K562 (cell line): Measurements from ENCODE around the gene NUMB. TPM values are rescaled to one million over a fixed set of nuclear protein-coding genes. Genes with fewer than 3 reads are reported as not detected.

ENCODE experiments used
- ATAC-seq: fragments of 200-7000 bp; cut with Tn5 transposase; 3 replicates; pipeline ENCODE4 v1.9.1; 2020; ENCODE audit warnings: moderate library complexity
- BruUV-seq: library from RNA; stranded (reverse); fragments of 400-500 nt; replicated peaks from 2 replicates; lab custom pipeline; 2021; lab: Mats Ljungman, UMichigan
- CTCF ChIA-PET: fragments of 300-600 bp; formaldehyde crosslinking; extraction: SDS; loops from one replicate; lab custom pipeline; 2021; ENCODE audit warnings: low intra/inter-chr PET ratio; lab: Yijun Ruan, JAX
- POLR2A ChIA-PET: fragments of 300-600, 350-650 bp; sonication (Branson Sonifier 250); formaldehyde crosslinking; extraction: SDS; loops from one replicate; lab custom pipeline; 2021; ENCODE audit warnings: antibody characterized with exemption, inconsistent platforms; lab: Yijun Ruan, JAX
- DNase-seq, 4 experiments: peaks; one replicate each; pipeline versions ENCODE4 v3.0.0 to v3.0.0-alpha.2; 2011 to 2018; ENCODE audit warnings: low spot score in 3 of 4, mixed read lengths in 3 of 4; ENCODE audit errors: extremely low read depth in 1 of 4
- FAIRE-seq: peaks from 2 replicates; lab custom pipeline; 2011; peaks lifted over from hg19 to GRCh38; lab: Jason Lieb, UNC
- H2AFZ ChIP-seq: 2 replicates; pipeline ENCODE4 v1.6.0; 2011; ENCODE audit warnings: low read depth, low read length, control low read depth, inconsistent platforms
- H3K27ac ChIP-seq: fragments of 200-600 bp; 3 replicates; pipeline ENCODE4 v1.8.0; 2011; ENCODE audit warnings: low read depth, mild to moderate bottlenecking, control low read depth, inconsistent platforms, low read length, moderate library complexity, mixed read lengths; ENCODE audit errors: extremely low read depth
- H3K27me3 ChIP-seq, 2 experiments: fragments of 300-600 bp in 1 of 2; 2 replicates in 1 of 2; 3 replicates in 1 of 2; pipeline versions ENCODE4 v1.6.0 to v1.8.0; 2011; ENCODE audit warnings: inconsistent platforms in 2 of 2, low read length in 2 of 2, mild to moderate bottlenecking in 1 of 2, mixed read lengths in 1 of 2, moderate library complexity in 1 of 2; ENCODE audit not compliant: control insufficient read depth in 2 of 2, insufficient read depth in 2 of 2
- H3K36me3 ChIP-seq: fragments of 300-600 bp; 3 replicates; pipeline ENCODE4 v1.8.0; 2011; ENCODE audit warnings: mild to moderate bottlenecking, low read length, inconsistent platforms; ENCODE audit not compliant: control insufficient read depth, insufficient read depth
- H3K4me1 ChIP-seq, 2 experiments: fragments of 200-600 bp in 1 of 2; replicated peaks in 1 of 2; 2 replicates in 1 of 2; 3 replicates in 1 of 2; pipeline versions ENCODE4 v1.5.1 to v1.8.0; 2011; ENCODE audit warnings: inconsistent platforms in 2 of 2, low read length in 2 of 2, mild to moderate bottlenecking in 1 of 2, mixed read lengths in 1 of 2, moderate library complexity in 1 of 2; ENCODE audit not compliant: control insufficient read depth in 2 of 2, insufficient read depth in 2 of 2
- H3K4me2 ChIP-seq: 2 replicates; pipeline ENCODE4 v1.6.1; 2011; ENCODE audit warnings: low read length, control low read depth, inconsistent platforms, mixed read lengths; ENCODE audit not compliant: insufficient read depth
- H3K4me3 ChIP-seq: fragments of 200-600 bp; sonication (generic), shearing (Covaris generic); 2 replicates; pipeline ENCODE4 v1.5.1; 2016; ENCODE audit warnings: control low read depth, inconsistent platforms
- H3K79me2 ChIP-seq: fragments of 200-600 bp; 3 replicates; pipeline ENCODE4 v1.8.0; 2011; ENCODE audit warnings: low read length, inconsistent platforms; ENCODE audit not compliant: control insufficient read depth, insufficient read depth
- H3K9ac ChIP-seq, 2 experiments: 2 replicates each; pipeline versions ENCODE4 v1.6.0 to v1.6.1; 2011; ENCODE audit warnings: low read depth in 2 of 2, low read length in 2 of 2, control low read depth in 1 of 2, inconsistent platforms in 1 of 2, mild to moderate bottlenecking in 1 of 2, mixed read lengths in 1 of 2; ENCODE audit not compliant: insufficient read depth in 1 of 2
- H3K9me1 ChIP-seq: one replicate; pipeline ENCODE4 v1.6.0; 2011; ENCODE audit warnings: inconsistent platforms, mild to moderate bottlenecking, low read length, moderate library complexity; ENCODE audit not compliant: control insufficient read depth, insufficient read depth
- H3K9me3 ChIP-seq: replicated peaks from 2 replicates; pipeline ENCODE4 v1.5.1; 2011; ENCODE audit warnings: low read depth, low read length, inconsistent platforms; ENCODE audit not compliant: control insufficient read depth, insufficient read depth
- H4K20me1 ChIP-seq: replicated peaks from 2 replicates; pipeline ENCODE4 v1.6.1; 2011; ENCODE audit warnings: low read length, inconsistent platforms, mixed read lengths; ENCODE audit not compliant: control insufficient read depth, insufficient read depth
- ARID2 ChIP-seq: fragments of 450-650 bp; IDR thresholded peaks from 2 replicates; pipeline ENCODE4 v1.6.1; 2017; ENCODE audit warnings: antibody characterized with exemption, mild to moderate bottlenecking
- GABPB2 ChIP-seq: fragments of 250-450 bp; sonication (Bioruptor Pico); conservative IDR thresholded peaks from 2 replicates; pipeline ENCODE4 v1.5.1; 2021; ENCODE audit warnings: mild to moderate bottlenecking
- L3MBTL2 ChIP-seq: fragments of 450-650 bp; IDR thresholded peaks from 2 replicates; pipeline ENCODE4 v1.6.1; 2016; ENCODE audit warnings: mild to moderate bottlenecking, moderate library complexity
- MEIS2 ChIP-seq: fragments of 450-650 bp; IDR thresholded peaks from 2 replicates; pipeline ENCODE4 v1.6.1; 2014; ENCODE audit warnings: mild to moderate bottlenecking; ENCODE audit not compliant: partially characterized antibody
- PCBP2 ChIP-seq: fragments of 200-400 bp; formaldehyde crosslinking; IDR thresholded peaks from 2 replicates; pipeline ENCODE4 v1.6.1; 2018; ENCODE audit warnings: low read length, low read depth, mild to moderate bottlenecking, moderate library complexity; ENCODE audit not compliant: poor library complexity, severe bottlenecking
- TEAD4 ChIP-seq, 2 experiments: sonication (generic) in 1 of 2; formaldehyde crosslinking in 1 of 2; IDR thresholded peaks; 2 replicates each; pipeline versions ENCODE4 v1.6.1 to v1.8.0; 2012 to 2022; ENCODE audit warnings: borderline replicate concordance in 1 of 2, inconsistent platforms in 1 of 2, low read length in 1 of 2, mild to moderate bottlenecking in 1 of 2, missing genetic modification reagents in 1 of 2
- YY1 ChIP-seq, 3 experiments: IDR thresholded peaks; 2 replicates each; pipeline ENCODE4 v1.6.1; 2011; ENCODE audit warnings: low read length in 2 of 3, mild to moderate bottlenecking in 2 of 3, moderate library complexity in 2 of 3, borderline replicate concordance in 1 of 3, control low read depth in 1 of 3, low read depth in 1 of 3; ENCODE audit not compliant: insufficient read depth in 3 of 3, insufficient replicate concordance in 2 of 3, control insufficient read depth in 1 of 3, insufficient read length in 1 of 3; ENCODE audit errors: extremely low read depth in 1 of 3
- ZBTB7A ChIP-seq: IDR thresholded peaks from 2 replicates; pipeline ENCODE4 v1.6.1; 2011; ENCODE audit warnings: low read depth, mild to moderate bottlenecking, low read length, moderate library complexity, borderline replicate concordance; ENCODE audit not compliant: control insufficient read depth
- ZNF512 ChIP-seq: IDR thresholded peaks from 2 replicates; pipeline ENCODE4 v1.6.1; 2016; ENCODE audit warnings: missing genetic modification characterization, missing compliant biosample characterization
- WGBS: fragments of 100-300 bp; shearing (Covaris generic); methylation state at CpG from one replicate; pipeline ENCODE4 v1.1.6; 2016; ENCODE audit warnings: low coverage, mixed read lengths; ENCODE audit not compliant: insufficient coverage; ENCODE audit errors: missing lambda C conversion rate; 5-methylcytosine and 5-hydroxymethylcytosine counted together
- in situ Hi-C: fragments of 300-500 bp; cut with MboI; formaldehyde crosslinking; loops from 4 replicates; pipeline ENCODE4 v1.15.0; 2018; ENCODE audit warnings: inconsistent platforms, mixed read lengths
- intact Hi-C: fragments of 100-400 bp; cut with micrococcal nuclease; formaldehyde crosslinking; loops from 2 replicates; pipeline ENCODE4 v1.14.2; 2022
- polyA plus RNA-seq, 8 experiments: library from polyadenylated mRNA; depleted of rRNA in 4 of 8; stranded (reverse) in 5 of 8; unstranded in 3 of 8; fragments of >200 nt; fragmentation: Nextera tagmentation in 2 of 8; fragmentation: Illumina TruSeq in 1 of 8; extraction: Ambion mirVana in 2 of 8; extraction: Trizol in 1 of 8; gene quantifications; 2 replicates each; pipeline versions ENCODE4 v1.2.1 to v1.2.3, GENCODE V29; 2011 to 2014; ENCODE audit warnings: inconsistent platforms in 1 of 8, missing spikeins in 1 of 8
- total RNA-seq, 7 experiments: library from RNA; depleted of rRNA in 6 of 7; stranded (reverse); fragments of >200 nt in 6 of 7; fragmentation: Illumina TruSeq in 2 of 7; extraction: Trizol in 2 of 7; gene quantifications; 2 replicates each; pipeline versions ENCODE4 v1.2.1 to v1.2.3, GENCODE V29; 2011 to 2021; ENCODE audit warnings: low replicate concordance in 1 of 7
- TF ChIP-seq, protein P1 (sequence below), 2 experiments: IDR thresholded peaks; 2 replicates each; pipeline ENCODE4 v1.6.1; 2011; ENCODE audit warnings: borderline replicate concordance in 1 of 2, control low read depth in 1 of 2, low read depth in 1 of 2, low read length in 1 of 2, mild to moderate bottlenecking in 1 of 2, mixed read lengths in 1 of 2, moderate library complexity in 1 of 2; ENCODE audit not compliant: insufficient read depth in 1 of 2, insufficient read length in 1 of 2, poor library complexity in 1 of 2, severe bottlenecking in 1 of 2; ENCODE audit errors: extremely low read depth in 1 of 2

Gene NUMB
- total and polyA plus RNA-seq, 9 of the 15 experiments (the other 6 are each of a cell fraction or from before 2014, with no cell fraction given): 13.5 to 54.0 (median 32.3) TPM

- TF ChIP-seq PCBP2: no peak
Measured at GRCh38 chr14:73248108-73248868, 210.1 kb downstream of the NUMB start (continued).

DNA sequence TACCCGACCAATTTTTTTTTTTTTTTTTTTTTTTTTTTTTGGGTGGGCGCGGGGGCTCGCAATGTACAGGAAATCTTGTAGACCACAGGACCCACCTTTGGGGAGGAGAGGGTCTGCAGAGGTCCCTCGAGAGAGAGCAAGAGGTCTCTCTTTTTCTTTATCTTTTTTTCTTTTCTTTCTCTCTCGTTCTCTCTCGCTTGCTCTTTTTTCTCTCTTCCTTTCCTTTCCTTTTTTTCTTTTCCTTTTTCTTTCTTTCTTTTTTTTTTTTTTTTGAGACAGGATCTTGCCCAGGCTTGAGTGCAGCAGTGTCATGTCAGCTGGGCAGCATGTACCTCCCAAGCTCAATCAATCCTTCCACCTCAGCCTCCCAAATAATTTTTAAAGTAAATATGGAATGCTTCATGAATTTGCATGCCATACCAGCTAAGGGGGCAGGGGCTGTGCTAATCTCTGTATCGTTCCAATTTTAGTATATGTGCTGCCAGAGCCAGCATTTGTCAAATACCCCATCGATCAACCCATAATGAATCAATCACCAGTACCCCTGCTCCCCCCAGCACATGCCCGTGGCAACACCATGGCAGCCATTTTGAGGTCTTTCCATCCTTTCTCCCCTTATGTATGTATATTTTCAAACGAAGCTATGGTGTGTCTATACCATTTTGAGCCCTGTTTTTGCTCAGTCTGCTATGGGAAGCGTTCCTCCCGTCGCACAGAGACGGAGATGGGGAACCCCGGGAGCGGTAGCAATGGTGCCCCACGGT is 211.8 kb downstream of the NUMB start:
- Histone ChIP-seq H3K9me3 (no peaks in the 10 kb centered on the region), H3K9ac (peak overlapping the region; percentile 76 to 80), H3K79me2 (no peaks in the 10 kb centered on the region), H3K9me1 (no peaks in the 10 kb centered on the region), H3K4me3 (peak overlapping the region; percentile 58), H3K4me1 (peaks cover 9 to 25% of the 10 kb centered on the region in 2 experiments; a peak in 4 of 5 replicates), H3K27ac (peak overlapping the region; percentile 77; the same call in 2 of the 3 replicates), H2AFZ (peak overlapping the region; percentile 92), H3K27me3 (peaks cover 2 to 16% of the 10 kb centered on the region in 2 experiments; a peak in 3 of 5 replicates), H4K20me1 (no peaks in the 10 kb centered on the region), H3K4me2 (peak overlapping the region; percentile 94), H3K36me3 (no peaks in the 10 kb centered on the region)
- POLR2A ChIA-PET: interaction anchor here (0.5 to 0.6 kb wide), 2 partner anchors 283 to 643 kb away, joined by 3 to 4 read pairs; no protein-coding TSS in a partner anchor
- TSS peak; percentile 75 for BruUV-seq
- intact Hi-C loops: no loop called here
- DNase-seq: peak in 2 of 4 experiments; percentile 20 to 22
- no peak for FAIRE-seq
- WGBS: 0% methylated on average over 12 of the region's 18 CpGs
- in situ Hi-C loops: no loop called here
- CTCF ChIA-PET: no interaction called here
- peak; percentile 26 for ATAC-seq
- peak; percentile 40; the same call in 1 of the 2 replicates for TF ChIP-seq L3MBTL2
- 0 out of 2 replicates have a peak, but pooled peaks have one; percentile 12 for TF ChIP-seq TEAD4 (IDR thresholded peaks at IDR 0.05; ENCODE audit: low read length)
- no peak for TF ChIP-seq TEAD4 (CRISPR knock-in tag; IDR thresholded peaks at IDR 0.05; ENCODE audit: borderline replicate concordance)
- peak; percentile 33 for TF ChIP-seq MEIS2
- TF ChIP-seq GABPB2 (CRISPR knock-in tag): no peak
- TF ChIP-seq YY1 (IDR thresholded peaks at IDR 0.05; ENCODE audit: borderline replicate concordance in 1 of 3, control insufficient read depth in 1 of 3, extremely low read depth in 1 of 3, insufficient read depth in 3 of 3, insufficient read length in 1 of 3, insufficient replicate concordance in 2 of 3, low read depth in 1 of 3, low read length in 2 of 3): peak in 2 of 3 experiments; percentile 69 to 85
- TF ChIP-seq ZBTB7A: peak; percentile 20; the same call in 1 of the 2 replicates
- peak; percentile 90 for TF ChIP-seq ZNF512 (tag)
- no peak for TF ChIP-seq ARID2
- TF ChIP-seq, protein P1, sequence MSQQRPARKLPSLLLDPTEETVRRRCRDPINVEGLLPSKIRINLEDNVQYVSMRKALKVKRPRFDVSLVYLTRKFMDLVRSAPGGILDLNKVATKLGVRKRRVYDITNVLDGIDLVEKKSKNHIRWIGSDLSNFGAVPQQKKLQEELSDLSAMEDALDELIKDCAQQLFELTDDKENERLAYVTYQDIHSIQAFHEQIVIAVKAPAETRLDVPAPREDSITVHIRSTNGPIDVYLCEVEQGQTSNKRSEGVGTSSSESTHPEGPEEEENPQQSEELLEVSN (IDR thresholded peaks at IDR 0.05; ENCODE audit: borderline replicate concordance in 1 of 2, extremely low read depth in 1 of 2, insufficient read depth in 1 of 2, insufficient read length in 1 of 2, low read depth in 1 of 2, low read length in 1 of 2, poor library complexity in 1 of 2, severe bottlenecking in 1 of 2): peak in 1 of 2 experiments; percentile 34
